T-helper 17 cell (primary cell): ENCODE measurements around the gene GPSM1. TPM values are rescaled to one million over a fixed set of nuclear protein-coding genes. Genes with fewer than 3 reads are reported as not detected.

Source experiments
- ATAC-seq: fragments of 150-1000 bp; cut with Tn5 transposase; 2 replicates; pipeline ENCODE4 v1.10.0; 2021; ENCODE audit warnings: mild to moderate bottlenecking, moderate library complexity
- DNase-seq, 3 donors: peaks; one replicate each; pipeline versions ENCODE4 v3.0.0 to v3.0.0-alpha.2; 2020 to 2021
- H3K9me3 ChIP-seq: one replicate; pipeline ENCODE4 v1.7.0; 2013; ENCODE audit warnings: low read length, mild to moderate bottlenecking; ENCODE audit not compliant: control insufficient read depth, poor library complexity, severe bottlenecking
- H3K27ac Mint-ChIP-seq: one replicate; pipeline ENCODE4 v1.8.0; 2022; ENCODE audit warnings: mild to moderate bottlenecking, moderate library complexity, mixed read lengths
- H3K27me3 Mint-ChIP-seq: one replicate; pipeline ENCODE4 v1.8.0; 2022; ENCODE audit warnings: mixed read lengths
- H3K36me3 Mint-ChIP-seq: one replicate; pipeline ENCODE4 v1.8.0; 2022; ENCODE audit warnings: low read depth, mixed read lengths
- H3K4me1 Mint-ChIP-seq: one replicate; pipeline ENCODE4 v1.8.0; 2022; ENCODE audit warnings: mild to moderate bottlenecking, mixed read lengths
- H3K4me3 Mint-ChIP-seq: one replicate; pipeline ENCODE4 v1.8.0; 2022; ENCODE audit warnings: mild to moderate bottlenecking, moderate library complexity, mixed read lengths
- total RNA-seq, 4 donors: library from RNA in 2 of 4; stranded (reverse) in 2 of 4; gene quantifications; one replicate each; pipeline ENCODE4 v1.2.3 and lab custom pipeline; 2022 to 2026

Gene GPSM1
- total RNA-seq, 2 donors from 2014 or later: 7.4 to 10.8 TPM

DNA sequence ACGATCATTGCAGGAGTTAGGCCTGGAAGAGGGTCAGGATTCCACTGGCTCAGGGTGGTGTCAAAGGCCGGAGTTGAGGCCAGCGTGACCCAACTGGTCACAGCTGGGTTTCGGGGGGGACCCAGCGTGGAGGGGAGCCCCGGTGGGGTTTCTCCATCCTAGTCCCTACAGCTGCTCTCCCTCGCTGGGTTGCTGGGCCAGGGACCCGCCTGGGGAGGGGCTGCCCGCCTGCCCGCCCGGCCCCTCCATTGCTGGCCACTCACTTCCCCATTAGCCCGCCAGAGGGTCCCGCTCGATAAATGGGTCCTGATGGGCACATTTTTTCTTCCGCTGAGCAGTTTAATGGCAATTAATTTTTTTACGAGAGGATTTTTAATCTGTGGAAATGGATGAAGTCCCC lies 32.3 kb upstream of the GPSM1 start:
- Mint-ChIP-seq H3K4me3 (no peak overlapping the region), H3K27me3 (peaks cover 6% of the 10 kb centered on the region), H3K36me3 (no peaks in the 10 kb centered on the region), H3K4me1 (no peaks in the 10 kb centered on the region), H3K27ac (no peak overlapping the region)
- DNase-seq (no peak), ATAC-seq (no peak)
- H3K9me3 ChIP-seq: no peaks in the 10 kb centered on the region

DNA sequence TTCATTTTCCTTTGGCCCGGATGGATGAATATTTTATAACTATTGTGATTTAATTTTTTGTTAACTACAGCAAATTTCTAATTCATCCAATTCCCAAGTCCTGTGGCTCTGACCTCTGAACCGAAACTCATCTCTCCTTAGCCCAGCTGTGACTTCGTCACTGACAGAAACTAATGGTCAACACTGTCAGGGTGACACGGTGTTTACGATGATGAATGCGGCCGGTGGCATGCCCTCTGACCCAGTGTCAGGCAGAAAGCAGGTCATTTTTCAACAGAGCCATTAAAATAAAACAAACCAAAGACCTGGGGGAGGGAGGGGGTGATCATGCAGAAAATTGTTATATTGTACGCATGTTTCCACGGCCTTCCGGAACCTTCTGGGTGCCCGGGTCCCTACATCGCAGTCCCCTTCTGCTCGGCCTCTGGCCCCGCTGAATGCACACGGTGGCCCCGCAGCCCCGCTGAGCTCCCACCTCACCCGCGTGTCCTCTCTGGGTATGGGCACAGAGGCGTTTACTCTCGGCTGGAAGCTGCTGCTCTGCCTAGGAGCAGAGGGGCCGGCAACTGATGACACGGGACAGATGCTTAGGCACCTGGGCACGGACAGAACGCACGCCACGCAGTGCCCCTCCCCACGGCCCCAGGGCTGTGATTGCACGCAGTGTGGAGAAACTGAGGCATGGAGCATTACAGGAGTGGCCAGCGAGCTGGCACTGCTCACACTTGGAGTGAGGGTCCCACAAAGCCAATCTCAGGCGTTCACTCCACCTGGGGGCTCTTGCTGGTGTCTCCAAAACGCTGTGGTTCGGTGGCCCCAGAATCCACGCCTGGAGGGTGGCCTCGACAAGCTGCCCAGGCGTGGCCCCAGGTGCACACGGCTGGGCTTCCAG lies 31.6 kb upstream of the GPSM1 start:
- H3K9me3 ChIP-seq: no peaks in the 10 kb centered on the region
- Mint-ChIP-seq H3K36me3 (no peaks in the 10 kb centered on the region), H3K4me3 (no peak overlapping the region), H3K27ac (no peak overlapping the region), H3K4me1 (no peaks in the 10 kb centered on the region), H3K27me3 (peaks cover 6% of the 10 kb centered on the region)
- ATAC-seq (no peak), DNase-seq (no peak)

DNA sequence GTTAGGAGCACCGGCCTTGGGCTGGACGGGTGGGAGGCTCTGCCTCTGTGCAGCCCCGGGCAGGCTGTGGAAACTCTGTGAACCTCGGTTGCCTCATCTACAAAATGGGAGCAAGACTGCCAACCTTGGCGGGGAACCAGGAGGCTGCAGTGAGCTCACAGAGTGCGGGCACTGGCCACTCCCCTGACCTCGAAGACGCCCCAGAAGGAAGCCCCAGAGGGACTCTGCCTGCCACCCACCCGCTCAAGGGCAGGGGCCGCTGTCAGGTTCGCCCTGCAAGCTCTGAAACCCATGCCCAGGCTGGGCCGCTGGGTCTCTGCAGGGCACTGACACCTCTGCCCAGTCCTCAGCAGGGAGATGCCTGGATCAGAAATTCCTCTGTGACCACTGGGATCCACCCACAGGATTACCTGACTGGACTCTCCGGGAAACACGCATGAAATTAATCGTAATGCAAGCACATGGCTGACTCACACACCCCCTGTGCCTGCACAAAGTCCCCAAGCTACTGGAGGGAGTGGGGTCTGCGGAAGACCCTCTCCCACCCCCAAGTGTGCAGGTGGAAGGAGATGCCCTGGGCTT lies 30.8 kb upstream of the GPSM1 start:
- H3K27me3 Mint-ChIP-seq: peaks cover 6% of the 10 kb centered on the region
- no peak overlapping the region for H3K27ac Mint-ChIP-seq
- no peak for ATAC-seq
- H3K36me3 Mint-ChIP-seq: no peaks in the 10 kb centered on the region
- no peak overlapping the region for H3K4me3 Mint-ChIP-seq
- DNase-seq: no peak
- no peaks in the 10 kb centered on the region for H3K4me1 Mint-ChIP-seq
- no peaks in the 10 kb centered on the region for H3K9me3 ChIP-seq

GRCh38 chr9:136297016-136297691 lies 30.2 kb upstream of the GPSM1 start:
- H3K27me3 Mint-ChIP-seq: peaks cover 6% of the 10 kb centered on the region
- H3K4me3 Mint-ChIP-seq: no peak overlapping the region
- H3K4me1 Mint-ChIP-seq: no peaks in the 10 kb centered on the region
- H3K9me3 ChIP-seq: no peaks in the 10 kb centered on the region
- no peak overlapping the region for H3K27ac Mint-ChIP-seq
- DNase-seq: no peak
- no peaks in the 10 kb centered on the region for H3K36me3 Mint-ChIP-seq
- no peak for ATAC-seq

DNA sequence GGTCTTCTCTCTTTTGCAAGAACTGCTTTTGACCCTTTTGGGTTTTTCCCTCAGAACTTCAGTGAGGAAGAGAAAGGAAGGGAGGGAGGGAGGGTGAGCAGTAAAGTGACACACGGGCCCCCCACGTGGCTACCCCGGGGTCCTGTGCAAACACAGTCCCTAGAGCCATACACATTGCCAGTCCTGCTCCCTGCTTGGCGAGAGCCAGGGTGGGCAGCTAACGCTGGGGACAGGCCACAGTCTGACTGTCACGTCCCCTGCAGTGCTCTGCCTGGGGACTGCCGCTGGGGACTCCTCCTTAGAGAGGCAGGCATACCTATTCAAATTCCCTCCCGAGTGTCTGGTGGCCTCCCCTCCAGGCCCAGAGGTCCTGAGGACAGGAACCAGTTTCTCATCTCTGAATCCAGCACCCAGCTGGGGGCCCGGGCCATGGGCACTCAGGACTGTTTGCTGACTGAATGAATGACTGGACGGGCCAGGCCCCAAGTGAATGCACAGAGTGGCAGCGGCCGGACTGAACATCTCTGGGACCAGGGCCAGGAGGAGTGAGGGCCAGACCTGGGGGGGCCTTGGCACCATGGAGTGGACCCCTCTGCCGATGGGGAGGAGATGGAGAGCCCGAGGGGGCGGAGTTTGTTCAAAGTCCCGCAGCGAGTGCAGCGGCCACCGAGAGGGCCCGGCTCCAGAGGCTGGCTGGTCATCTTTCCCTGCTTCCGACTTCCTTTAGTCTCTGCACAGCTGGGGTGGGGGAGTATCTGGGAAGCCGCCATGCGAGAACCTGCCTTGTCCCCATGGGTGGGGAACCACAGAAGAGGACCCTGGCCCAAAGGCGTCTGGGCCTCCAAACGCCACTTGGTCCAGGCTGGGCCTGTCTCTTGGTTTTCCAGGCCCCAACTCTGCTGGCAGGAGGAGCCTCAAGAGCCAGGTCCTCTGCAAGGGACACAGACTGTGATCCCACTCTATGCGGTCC lies 29.3 kb upstream of the GPSM1 start:
- Mint-ChIP-seq H3K4me3 (no peak overlapping the region), H3K27me3 (peaks cover 6% of the 10 kb centered on the region), H3K27ac (no peak overlapping the region), H3K4me1 (no peaks in the 10 kb centered on the region), H3K36me3 (no peaks in the 10 kb centered on the region)
- DNase-seq (no peak), ATAC-seq (no peak)
- no peaks in the 10 kb centered on the region for H3K9me3 ChIP-seq

DNA sequence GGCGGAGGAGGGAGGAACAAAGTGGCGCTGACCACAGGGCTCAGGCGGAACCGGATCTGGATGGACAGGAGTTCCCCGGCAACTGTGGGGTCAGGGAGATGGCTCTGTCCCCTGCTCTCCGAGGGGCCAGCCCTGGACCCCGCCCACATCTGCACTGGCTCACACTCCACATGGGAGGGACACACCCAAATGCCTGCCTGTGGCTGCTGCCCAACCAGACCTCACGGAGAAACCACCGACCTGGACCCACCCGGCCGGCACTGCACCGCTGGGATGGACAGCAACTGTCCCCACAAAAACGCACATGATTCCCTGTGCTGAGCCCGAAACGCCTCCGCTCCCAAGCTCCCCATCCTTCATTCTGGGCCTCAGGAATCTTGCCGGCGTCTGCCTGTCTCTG lies 28.2 kb upstream of the GPSM1 start:
- ATAC-seq (no peak), DNase-seq (no peak)
- H3K27me3 Mint-ChIP-seq: peaks cover 6% of the 10 kb centered on the region
- H3K36me3 Mint-ChIP-seq: no peaks in the 10 kb centered on the region
- no peaks in the 10 kb centered on the region for H3K4me1 Mint-ChIP-seq
- H3K27ac Mint-ChIP-seq: no peak overlapping the region
- H3K4me3 Mint-ChIP-seq: no peak overlapping the region
- no peaks in the 10 kb centered on the region for H3K9me3 ChIP-seq

- H3K36me3 Mint-ChIP-seq: no peaks in the 10 kb centered on the region
- H3K9me3 ChIP-seq: no peaks in the 10 kb centered on the region
- DNase-seq: no peak
- H3K27ac Mint-ChIP-seq: no peak overlapping the region
- H3K4me3 Mint-ChIP-seq: no peak overlapping the region
- peaks cover 6% of the 10 kb centered on the region for H3K27me3 Mint-ChIP-seq
- ATAC-seq: no peak
- H3K4me1 Mint-ChIP-seq: no peaks in the 10 kb centered on the region
Observed at GRCh38 chr9:136299541-136299940, 27.8 kb upstream of the GPSM1 start.

- no peaks in the 10 kb centered on the region for H3K36me3 Mint-ChIP-seq
- no peak for DNase-seq
- no peaks in the 10 kb centered on the region for H3K9me3 ChIP-seq
- peaks cover 6% of the 10 kb centered on the region for H3K27me3 Mint-ChIP-seq
- no peak overlapping the region for H3K27ac Mint-ChIP-seq
- no peaks in the 10 kb centered on the region for H3K4me1 Mint-ChIP-seq
- H3K4me3 Mint-ChIP-seq: no peak overlapping the region
- no peak for ATAC-seq
Observed at GRCh38 chr9:136300016-136300545, 27.3 kb upstream of the GPSM1 start.

DNA sequence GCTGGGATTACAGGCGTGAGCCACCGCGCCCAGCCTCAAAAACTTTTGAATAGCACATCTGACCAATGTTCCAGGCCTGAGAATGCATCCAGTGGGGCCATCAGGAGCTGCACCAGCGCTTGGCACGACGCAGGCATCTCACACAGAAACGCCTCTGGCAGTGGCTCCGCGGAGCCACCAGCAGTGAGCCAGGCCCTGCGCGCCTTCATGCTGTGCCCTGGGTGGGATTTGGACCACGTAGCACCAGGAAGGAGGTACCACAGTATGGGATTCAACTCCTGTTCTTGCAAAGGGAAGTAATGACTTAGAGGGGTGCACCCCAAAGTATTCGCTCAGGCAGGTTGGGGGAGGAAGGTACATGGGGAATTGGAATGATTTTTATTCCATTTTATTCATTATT lies 26.5 kb upstream of the GPSM1 start:
- Mint-ChIP-seq H3K36me3 (no peaks in the 10 kb centered on the region), H3K27ac (no peak overlapping the region), H3K4me1 (no peaks in the 10 kb centered on the region), H3K4me3 (no peak overlapping the region), H3K27me3 (peaks cover 6% of the 10 kb centered on the region)
- no peaks in the 10 kb centered on the region for H3K9me3 ChIP-seq
- ATAC-seq (no peak), DNase-seq (no peak)

DNA sequence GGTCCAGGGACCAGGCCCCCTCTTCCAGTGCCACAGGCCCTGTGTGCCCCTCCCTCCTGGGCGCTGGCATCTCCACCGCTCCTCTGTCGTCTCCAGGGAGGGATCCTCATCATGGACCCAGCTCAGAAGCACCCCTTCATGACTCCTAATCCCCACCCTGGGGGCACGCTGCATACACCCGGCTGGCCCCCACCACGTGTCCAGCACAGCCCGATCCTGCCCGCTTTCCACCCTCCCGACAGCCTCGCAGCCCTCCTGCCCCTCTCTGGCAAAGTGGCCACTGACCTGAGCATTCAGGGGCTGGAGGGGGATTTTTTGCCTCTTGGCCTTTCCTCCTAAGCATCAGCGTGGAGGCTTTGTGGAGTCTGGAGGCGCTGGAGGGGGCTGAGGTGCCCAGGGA lies 24.8 kb upstream of the GPSM1 start:
- Mint-ChIP-seq H3K27ac (no peak overlapping the region), H3K27me3 (peaks cover 6% of the 10 kb centered on the region), H3K4me1 (peaks cover 4% of the 10 kb centered on the region), H3K36me3 (no peaks in the 10 kb centered on the region), H3K4me3 (no peak overlapping the region)
- DNase-seq (no peak), ATAC-seq (no peak)
- H3K9me3 ChIP-seq: no peaks in the 10 kb centered on the region

GRCh38 chr9:136303066-136303824 lies 24.1 kb upstream of the GPSM1 start:
- Mint-ChIP-seq H3K27me3 (peaks cover 5% of the 10 kb centered on the region), H3K36me3 (no peaks in the 10 kb centered on the region), H3K4me1 (peaks cover 4% of the 10 kb centered on the region), H3K4me3 (no peak overlapping the region), H3K27ac (no peak overlapping the region)
- ATAC-seq: no peak
- no peak for DNase-seq
- H3K9me3 ChIP-seq: no peaks in the 10 kb centered on the region

GRCh38 chr9:136303825-136304416 lies 23.4 kb upstream of the GPSM1 start, which contains the start of gene CCDC187:
CCDC187 (minus strand) TSS chr9:136304094; CDS start chr9:136303830, 264 bp downstream.
- H3K4me1 Mint-ChIP-seq: peaks cover 4% of the 10 kb centered on the region
- DNase-seq (no peak), ATAC-seq (no peak)
- no peak within 1 kb of the TSS for H3K4me3 Mint-ChIP-seq
- no peaks in the 10 kb centered on the region for H3K9me3 ChIP-seq
- no peaks in the 10 kb centered on the region for H3K27me3 Mint-ChIP-seq
- H3K27ac Mint-ChIP-seq: no peak within 1 kb of the TSS
- H3K36me3 Mint-ChIP-seq: no peaks in the 10 kb centered on the region
